Measurements from ENCODE around the gene PKD2.

Gene PKD2

DNA sequence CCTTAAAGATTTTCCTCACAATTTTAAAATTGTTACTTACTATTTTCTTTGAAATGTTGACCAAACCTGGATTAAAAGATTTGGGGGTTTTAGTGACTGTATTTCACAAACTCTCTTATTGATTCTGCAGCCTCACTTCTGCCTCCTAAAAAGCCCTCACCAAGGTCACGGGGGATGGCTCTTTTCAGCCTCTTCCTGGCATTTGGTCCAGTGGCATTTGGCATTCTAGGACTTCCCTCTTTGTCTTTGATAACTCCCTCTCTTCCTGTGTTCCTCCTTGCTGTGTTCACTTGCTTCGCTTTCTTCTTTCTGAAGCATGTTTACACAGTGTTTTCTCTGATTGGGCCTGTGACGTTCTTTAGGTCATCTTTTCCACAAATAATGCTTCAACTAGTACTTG is 21.5 kb downstream of the PKD2 start:
- no peak for DNase-seq

GRCh38 chr4:88029556-88029955 is 22.1 kb downstream of the PKD2 start:
- DNase-seq, result no peak

DNA sequence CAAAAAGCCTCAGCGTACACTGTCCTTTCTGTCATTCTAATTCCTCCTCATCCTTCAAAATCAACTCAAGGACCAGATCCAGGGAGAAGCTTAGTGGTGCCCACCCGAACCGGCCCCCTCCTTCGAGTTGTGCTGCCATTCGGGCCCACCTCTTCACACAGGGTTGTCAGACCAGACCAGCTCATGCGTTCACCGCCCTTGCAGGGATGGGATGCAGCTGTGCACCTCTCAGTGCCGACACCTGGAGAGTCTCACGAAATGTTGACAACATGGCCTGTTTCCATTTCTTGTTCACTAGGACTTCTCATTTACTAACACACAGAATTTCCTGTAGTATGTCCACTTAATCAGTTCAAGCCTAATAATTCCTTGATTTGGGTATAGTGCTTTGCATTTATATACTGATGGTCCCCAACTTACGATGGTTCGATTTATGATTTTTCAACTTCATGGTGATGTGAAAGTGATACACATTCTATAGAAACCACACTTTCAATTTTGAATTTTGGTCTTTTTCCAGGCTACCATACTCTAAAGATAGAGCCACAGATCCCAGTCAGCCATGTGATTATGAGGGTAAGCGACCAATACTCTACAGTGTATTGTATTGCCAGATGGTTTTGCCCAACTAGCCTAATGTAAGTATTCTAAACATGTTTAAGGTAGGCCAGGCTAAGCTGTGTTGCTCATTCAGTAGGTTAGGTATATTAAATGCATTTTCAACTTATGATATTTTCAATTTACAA is 23.3 kb downstream of the PKD2 start:
- no peak for DNase-seq

DNA sequence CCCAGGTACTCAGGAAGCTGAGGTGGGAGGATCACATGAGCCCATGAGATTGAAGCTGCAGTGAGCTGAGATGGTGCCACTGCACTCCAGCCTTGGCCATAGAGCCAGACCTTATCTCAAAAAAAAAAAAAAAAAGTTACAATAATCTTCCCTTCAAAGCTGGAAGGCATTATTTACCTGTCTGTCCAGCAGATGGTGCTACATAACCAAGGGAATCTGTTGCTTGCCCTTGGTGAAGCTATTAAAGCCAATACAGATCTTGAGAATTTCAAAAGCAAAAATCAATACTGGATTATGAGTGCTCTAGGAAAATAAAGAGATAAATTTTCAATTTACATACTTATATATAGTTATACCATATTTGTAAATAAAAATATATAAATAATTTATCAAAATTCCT is 25.9 kb downstream of the PKD2 start:
- DNase-seq, result no peak

- no peak for DNase-seq
These were observed 27.9 kb downstream of the PKD2 start for GRCh38 chr4:88035292-88035691.

DNA sequence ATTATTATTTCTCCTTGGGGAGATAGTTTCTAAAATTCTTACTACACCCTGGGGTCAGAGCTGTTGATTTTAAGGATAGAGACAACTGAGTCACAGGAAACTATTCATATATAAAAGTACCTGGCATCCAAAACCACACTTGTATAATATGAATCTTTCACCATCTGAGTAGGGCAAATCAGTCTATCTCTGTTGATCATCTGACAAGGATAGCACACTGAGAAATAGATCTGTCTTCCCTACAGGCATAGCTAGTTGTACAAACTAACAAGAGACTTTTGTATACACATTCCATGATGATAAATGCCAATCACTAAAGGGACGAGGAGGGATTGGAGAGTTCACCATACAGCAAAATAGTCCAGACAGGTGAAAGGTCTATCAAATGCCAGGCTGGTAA is 30.0 kb downstream of the PKD2 start:
- no peak for DNase-seq

DNA sequence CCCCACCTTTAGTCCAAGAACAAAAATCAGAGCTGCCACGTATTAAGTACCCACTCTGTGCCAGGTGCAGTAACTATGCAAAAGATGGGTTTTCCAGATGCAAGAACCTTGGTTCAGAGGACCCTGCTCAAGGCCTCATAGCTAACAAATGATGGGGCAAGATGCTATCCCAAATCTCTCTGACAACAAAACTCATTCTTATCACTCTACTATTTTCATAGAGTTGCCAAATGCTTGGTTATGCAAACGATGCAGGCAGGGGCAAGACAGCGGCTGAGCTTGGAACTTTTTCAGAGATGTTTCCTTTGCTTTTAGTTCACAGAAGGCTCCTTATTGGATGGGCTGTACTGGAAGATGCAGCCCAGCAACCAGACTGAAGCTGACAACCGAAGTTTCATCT is 30.5 kb downstream of the PKD2 start:
- no peak for DNase-seq

DNA sequence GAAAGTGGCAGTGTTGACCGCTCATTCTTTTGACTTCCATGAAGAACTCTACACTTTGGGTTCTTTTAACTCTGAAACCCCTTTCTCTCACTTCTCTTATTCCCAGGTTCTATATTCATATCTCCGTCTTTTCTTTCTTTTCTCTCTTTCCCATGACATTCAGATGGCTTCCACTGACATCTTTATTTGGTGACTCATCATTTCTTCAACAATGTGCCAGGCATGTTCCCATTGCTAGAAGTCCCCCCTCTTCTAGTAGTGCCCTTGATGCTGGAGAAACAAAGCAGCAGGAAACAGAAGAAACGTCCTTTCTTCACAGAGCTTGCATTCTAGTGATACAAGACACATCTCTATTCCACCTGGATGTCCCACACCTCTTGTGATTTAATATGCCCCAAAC is 33.3 kb downstream of the PKD2 start:
- no peak for DNase-seq

DNA sequence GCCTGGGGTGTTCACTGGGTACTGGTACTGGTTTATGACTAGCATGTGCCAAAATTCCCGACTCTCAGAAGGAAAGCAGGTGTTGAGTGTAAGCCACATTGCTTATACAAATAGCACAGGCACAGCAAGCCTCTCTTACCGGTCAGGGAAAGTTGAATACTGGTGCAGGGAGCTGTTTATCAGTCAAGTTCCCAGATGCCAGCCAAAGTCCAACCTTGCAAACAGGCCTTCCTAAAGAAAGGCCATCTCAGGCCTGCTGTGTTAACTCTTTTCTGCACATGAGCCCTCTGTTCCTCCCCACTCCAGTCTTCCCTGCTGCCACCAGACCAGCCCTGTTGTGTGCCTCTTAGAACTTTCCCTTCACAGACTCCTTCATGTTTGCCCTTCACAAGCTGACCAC is 34.2 kb downstream of the PKD2 start:
- no peak for DNase-seq

GRCh38 chr4:88043001-88043400 is 35.6 kb downstream of the PKD2 start:
- DNase-seq, result no peak

- DNase-seq, result no peak
These were observed 36.3 kb downstream of the PKD2 start for GRCh38 chr4:88043586-88044340.

DNA sequence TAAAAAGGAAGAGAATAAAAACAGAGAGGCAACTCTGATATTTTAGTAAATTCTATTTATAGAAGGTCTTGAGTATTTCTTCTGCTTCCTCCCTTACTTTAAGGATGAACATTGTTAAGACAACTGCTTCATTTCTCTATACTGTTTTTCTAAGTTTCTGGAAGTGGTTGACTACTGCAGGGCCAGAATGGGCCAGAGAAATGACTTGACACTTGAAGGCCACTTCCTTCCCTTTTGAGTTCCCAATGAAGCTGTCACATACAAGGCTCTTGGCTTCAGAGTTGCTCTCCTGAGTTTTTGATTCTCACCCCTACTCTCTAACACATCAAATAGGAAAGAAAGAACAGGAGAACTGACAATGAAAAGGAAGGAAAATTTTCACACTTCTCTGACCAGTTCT is 37.6 kb downstream of the PKD2 start:
- DNase-seq, result no peak

GRCh38 chr4:88054229-88054628 is 46.8 kb downstream of the PKD2 start:
- DNase-seq, result no peak

GRCh38 chr4:88054901-88055300 is 47.5 kb downstream of the PKD2 start:
- DNase-seq, result no peak

DNA sequence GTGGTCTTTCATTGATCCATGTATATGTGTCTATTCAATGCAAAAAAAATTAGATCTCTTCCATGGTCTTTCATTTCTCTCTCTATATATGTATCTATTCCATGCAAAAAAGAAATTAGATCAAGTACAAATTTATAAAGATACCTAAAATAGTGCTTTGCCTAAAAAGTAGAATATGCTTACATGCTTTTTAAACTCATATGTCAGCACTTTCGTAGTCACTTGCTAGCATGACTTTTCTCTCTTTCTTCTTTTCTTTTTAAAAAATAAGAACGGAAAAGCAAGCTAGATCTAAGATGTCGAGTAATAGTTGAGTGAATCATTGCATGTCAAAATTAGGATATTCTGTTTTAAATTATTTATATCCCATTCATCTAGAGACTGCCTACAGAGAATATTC is 50.9 kb downstream of the PKD2 start:
- no peak for DNase-seq

- DNase-seq, result no peak
These were observed 52.3 kb downstream of the PKD2 start for GRCh38 chr4:88059766-88060165.

GRCh38 chr4:88060431-88060830 is 53.0 kb downstream of the PKD2 start:
- DNase-seq, result no peak

DNA sequence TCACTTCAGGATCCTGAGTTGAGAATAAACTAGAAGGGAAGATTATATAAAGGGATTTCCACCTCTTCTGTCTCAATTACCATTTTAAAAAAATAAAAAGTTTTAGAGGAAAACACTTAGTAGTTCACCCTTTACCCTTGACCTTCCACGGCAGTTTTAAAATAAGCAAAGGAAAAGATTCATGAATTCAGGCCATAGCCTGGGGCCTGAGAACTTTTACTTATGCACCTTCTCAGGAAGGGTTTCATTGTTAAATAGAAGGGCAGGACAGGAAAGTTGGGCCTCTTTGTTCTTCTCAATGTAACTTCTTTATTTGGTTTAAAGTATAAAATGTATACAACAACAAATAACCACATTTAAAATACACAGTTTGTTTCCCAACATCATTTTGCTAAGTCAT is 54.9 kb downstream of the PKD2 start:
- DNase-seq, result no peak

GRCh38 chr4:88062843-88063242 is 55.4 kb downstream of the PKD2 start:
- DNase-seq, result no peak

DNA sequence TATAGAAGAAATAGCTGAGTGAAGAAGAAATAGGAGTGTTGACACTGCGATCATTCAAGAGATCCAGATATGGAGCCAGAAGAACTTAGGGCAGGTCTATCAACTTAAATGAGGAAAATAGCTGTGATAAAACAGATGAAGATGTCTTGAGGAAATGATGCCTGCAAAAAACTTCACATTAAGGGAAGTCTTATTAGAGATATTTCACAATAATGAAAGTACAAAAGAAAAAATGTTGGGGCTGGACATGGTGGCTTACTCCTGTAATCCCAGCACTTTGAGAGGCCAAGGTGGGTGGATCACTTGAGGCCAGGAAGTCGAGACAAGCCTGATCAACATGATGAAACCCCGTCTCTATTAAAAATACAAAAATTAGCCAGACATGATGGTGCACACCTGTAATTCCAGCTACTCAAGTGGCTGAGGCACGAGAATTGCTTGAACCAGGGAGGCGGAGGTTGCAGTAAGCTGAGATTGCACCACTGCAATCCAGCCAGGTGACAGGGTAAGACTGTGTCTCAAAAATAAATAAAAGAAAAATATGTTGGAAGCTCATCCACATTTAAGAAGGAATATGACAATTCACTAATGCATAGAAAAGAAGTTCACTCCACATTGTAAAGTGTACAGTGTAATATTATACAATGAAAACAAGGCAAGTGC is 56.3 kb downstream of the PKD2 start:
- DNase-seq, result no peak

GRCh38 chr4:88064410-88064809 is 57.0 kb downstream of the PKD2 start:
- DNase-seq, result no peak

GRCh38 chr4:88070031-88070430 is 62.6 kb downstream of the PKD2 start:
- DNase-seq, result no peak

GRCh38 chr4:88075336-88075735 is 67.9 kb downstream of the PKD2 start:
- no peak for DNase-seq

DNA sequence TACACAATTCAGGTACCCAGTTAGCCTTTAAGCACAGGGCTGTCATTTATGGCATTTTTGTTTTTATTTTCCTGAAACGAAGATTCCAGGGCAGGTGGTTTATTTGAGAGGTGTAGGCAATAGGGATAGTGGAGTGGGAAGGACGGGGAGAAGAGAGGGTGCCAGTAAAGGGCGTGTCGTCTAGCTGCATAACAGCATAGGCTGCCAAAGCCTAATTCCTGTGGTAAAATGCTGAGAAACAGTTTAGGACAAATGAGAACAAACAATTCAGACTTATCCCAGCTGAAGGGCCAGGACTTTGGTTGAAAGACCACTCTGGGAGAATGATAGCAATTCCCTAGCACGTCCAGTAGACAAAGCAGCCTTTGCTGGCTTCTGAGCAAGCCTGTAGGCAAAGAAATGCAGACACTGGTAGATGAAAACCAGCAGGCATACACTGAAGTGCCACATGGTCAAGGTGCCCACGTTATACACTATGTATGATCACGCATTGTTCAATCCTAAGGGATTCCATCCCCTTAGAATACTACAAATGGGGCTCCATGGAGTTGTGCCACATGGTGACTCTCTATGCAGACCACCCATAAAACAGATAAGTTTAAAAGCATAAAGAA is 70.6 kb downstream of the PKD2 start:
- DNase-seq, result no peak

All from cortex of kidney (tissue), 1 donor.